ENCODE data around the gene SBF1.

Gene SBF1

DNA sequence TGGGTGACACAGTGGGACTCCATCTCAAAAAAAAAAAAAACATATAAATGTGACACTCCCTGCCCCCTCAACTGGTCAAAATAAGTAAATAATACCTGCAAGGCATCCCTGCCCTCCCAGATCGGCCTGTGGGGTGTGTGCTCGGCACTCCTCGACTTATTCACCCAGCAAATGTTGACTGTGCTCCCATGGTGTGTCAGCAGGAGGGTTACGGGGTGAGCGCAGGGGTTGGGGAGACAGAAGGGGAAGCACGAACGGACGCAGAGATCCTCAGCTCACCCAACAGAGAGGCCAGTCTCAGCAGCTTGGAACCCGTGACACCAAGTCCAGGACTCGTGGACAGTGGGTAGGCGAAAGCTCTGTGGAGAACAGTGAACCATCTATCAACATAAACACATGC lies 4.9 kb upstream of the SBF1 start:
- no peaks in the 10 kb centered on the region for H3K79me2 ChIP-seq (ENCODE audit: insufficient read depth, low read depth)
- no peak overlapping the region for H3K4me2 ChIP-seq
- H3K27ac ChIP-seq = no peak overlapping the region
- no peaks in the 10 kb centered on the region for H4K20me1 ChIP-seq (ENCODE audit: insufficient read depth)
- TF ChIP-seq, protein P1, sequence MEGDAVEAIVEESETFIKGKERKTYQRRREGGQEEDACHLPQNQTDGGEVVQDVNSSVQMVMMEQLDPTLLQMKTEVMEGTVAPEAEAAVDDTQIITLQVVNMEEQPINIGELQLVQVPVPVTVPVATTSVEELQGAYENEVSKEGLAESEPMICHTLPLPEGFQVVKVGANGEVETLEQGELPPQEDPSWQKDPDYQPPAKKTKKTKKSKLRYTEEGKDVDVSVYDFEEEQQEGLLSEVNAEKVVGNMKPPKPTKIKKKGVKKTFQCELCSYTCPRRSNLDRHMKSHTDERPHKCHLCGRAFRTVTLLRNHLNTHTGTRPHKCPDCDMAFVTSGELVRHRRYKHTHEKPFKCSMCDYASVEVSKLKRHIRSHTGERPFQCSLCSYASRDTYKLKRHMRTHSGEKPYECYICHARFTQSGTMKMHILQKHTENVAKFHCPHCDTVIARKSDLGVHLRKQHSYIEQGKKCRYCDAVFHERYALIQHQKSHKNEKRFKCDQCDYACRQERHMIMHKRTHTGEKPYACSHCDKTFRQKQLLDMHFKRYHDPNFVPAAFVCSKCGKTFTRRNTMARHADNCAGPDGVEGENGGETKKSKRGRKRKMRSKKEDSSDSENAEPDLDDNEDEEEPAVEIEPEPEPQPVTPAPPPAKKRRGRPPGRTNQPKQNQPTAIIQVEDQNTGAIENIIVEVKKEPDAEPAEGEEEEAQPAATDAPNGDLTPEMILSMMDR (conservative IDR thresholded peaks at IDR 0.05; ENCODE audit: low read depth, low read length) = no peak
- no peaks in the 10 kb centered on the region for H3K4me1 ChIP-seq (ENCODE audit: low read depth, poor library complexity, severe bottlenecking)
- H3K9ac ChIP-seq = no peak overlapping the region
- H3K27me3 ChIP-seq (ENCODE audit: insufficient read depth, low read depth) = no peaks in the 10 kb centered on the region
- H3K36me3 ChIP-seq (ENCODE audit: insufficient read depth) = no peaks in the 10 kb centered on the region
- no peak overlapping the region for H3K4me3 ChIP-seq (IDR thresholded peaks at IDR 0.05; ENCODE audit: insufficient read depth, low read depth, low read length)
- H2AFZ ChIP-seq (ENCODE audit: low read depth) = no peak overlapping the region

DNA sequence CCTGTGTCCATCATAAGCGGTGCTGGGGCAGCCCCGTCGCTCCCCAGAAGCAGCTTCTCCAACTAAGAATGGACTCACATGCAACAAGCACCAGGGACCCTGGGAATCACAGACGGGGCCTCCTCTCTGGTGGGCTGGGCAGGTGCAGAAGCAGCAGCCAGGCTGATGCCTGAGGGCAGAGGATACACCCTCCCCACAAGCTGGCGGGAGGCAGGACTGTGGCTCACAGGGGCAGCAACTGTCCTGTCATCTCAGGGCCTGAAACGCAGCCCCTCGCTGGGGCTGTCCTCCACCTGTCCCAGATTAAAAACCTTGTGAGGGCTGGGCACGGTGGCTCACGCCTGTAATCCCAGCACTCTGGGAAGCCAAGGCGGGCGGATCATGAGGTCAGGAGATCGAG lies 3.1 kb upstream of the SBF1 start:
- Histone ChIP-seq H3K36me3 (ENCODE audit: insufficient read depth) (no peaks in the 10 kb centered on the region), H3K4me3 (IDR thresholded peaks at IDR 0.05; ENCODE audit: insufficient read depth, low read depth, low read length) (no peak overlapping the region), H3K4me1 (ENCODE audit: low read depth, poor library complexity, severe bottlenecking) (peaks cover 7% of the 10 kb centered on the region)

GRCh38 chr22:50476868-50477267 lies 2.0 kb upstream of the SBF1 start:
- Histone ChIP-seq H3K36me3 (ENCODE audit: insufficient read depth) (no peaks in the 10 kb centered on the region), H4K20me1 (ENCODE audit: insufficient read depth) (no peaks in the 10 kb centered on the region), H3K9ac (no peak overlapping the region), H3K27me3 (ENCODE audit: insufficient read depth, low read depth) (no peaks in the 10 kb centered on the region), H2AFZ (ENCODE audit: low read depth) (no peak overlapping the region), H3K4me2 (no peak overlapping the region), H3K27ac (no peak overlapping the region), H3K4me3 (IDR thresholded peaks at IDR 0.05; ENCODE audit: insufficient read depth, low read depth, low read length) (no peak overlapping the region), H3K79me2 (ENCODE audit: insufficient read depth, low read depth) (peaks cover 25% of the 10 kb centered on the region), H3K4me1 (ENCODE audit: low read depth, poor library complexity, severe bottlenecking) (peaks cover 17% of the 10 kb centered on the region)
- TF ChIP-seq, protein P1 (conservative IDR thresholded peaks at IDR 0.05; ENCODE audit: low read depth, low read length) = no peak

More for the DNA sequence above, 3.1 kb upstream of the SBF1 start:
- Histone ChIP-seq H3K9ac (no peak overlapping the region), H2AFZ (ENCODE audit: low read depth) (no peak overlapping the region), H4K20me1 (ENCODE audit: insufficient read depth) (no peaks in the 10 kb centered on the region), H3K79me2 (ENCODE audit: insufficient read depth, low read depth) (peaks cover 14% of the 10 kb centered on the region), H3K27ac (no peak overlapping the region), H3K27me3 (ENCODE audit: insufficient read depth, low read depth) (no peaks in the 10 kb centered on the region), H3K4me2 (no peak overlapping the region)
- TF ChIP-seq, protein P1 (conservative IDR thresholded peaks at IDR 0.05; ENCODE audit: low read depth, low read length) = no peak

DNA sequence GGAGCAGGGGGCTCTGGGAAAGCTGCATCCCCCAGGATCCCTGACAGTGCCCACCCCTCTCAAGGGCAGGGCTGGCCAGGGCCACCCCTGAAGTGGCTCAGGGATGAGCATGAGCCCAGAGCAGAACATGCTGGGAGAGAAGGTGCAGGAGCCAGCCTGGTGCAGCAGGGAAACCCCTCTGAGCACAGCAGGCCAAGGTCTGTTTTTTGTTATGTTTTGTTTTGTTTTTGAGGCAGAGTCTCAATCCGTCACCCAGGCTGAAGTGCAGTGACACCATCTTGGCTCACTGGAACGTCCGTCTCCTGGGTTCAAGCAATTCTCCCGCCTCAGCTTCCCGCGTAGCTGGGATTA lies 792 bp upstream of the SBF1 start:
- Histone ChIP-seq H3K4me1 (ENCODE audit: low read depth, poor library complexity, severe bottlenecking) (peaks cover 30% of the 10 kb centered on the region), H3K27me3 (ENCODE audit: insufficient read depth, low read depth) (no peaks in the 10 kb centered on the region), H3K79me2 (ENCODE audit: insufficient read depth, low read depth) (peaks cover 37% of the 10 kb centered on the region), H3K36me3 (ENCODE audit: insufficient read depth) (no peaks in the 10 kb centered on the region), H3K4me2 (peak overlapping the region; percentile 72; the same call in 1 of the 2 replicates), H3K4me3 (IDR thresholded peaks at IDR 0.05; ENCODE audit: insufficient read depth, low read depth, low read length) (no peak overlapping the region), H3K9ac (no peak overlapping the region), H4K20me1 (ENCODE audit: insufficient read depth) (no peaks in the 10 kb centered on the region), H3K27ac (no peak overlapping the region), H2AFZ (ENCODE audit: low read depth) (no peak overlapping the region)
- TF ChIP-seq, protein P1 (conservative IDR thresholded peaks at IDR 0.05; ENCODE audit: low read depth, low read length) = no peak

Data from KMS-11 (cell line).